ENCODE measurements around the gene SAT1.
"Not testable (repeated sequence)": the region's sequence is repeated elsewhere in the genome, so short reads cannot be mapped to it uniquely, and the experiment has no call there.

SAT1 gene

GRCh38 chrX:23782863-23783588 is at the start of gene SAT1:
Gene SAT1 (plus strand): TSS chrX:23783173. CDS start chrX:23783352, 179 bp downstream.
- DNase-seq (ENCODE audit: low read depth in 2 of 2) = peak; percentile 89 to 90

DNA sequence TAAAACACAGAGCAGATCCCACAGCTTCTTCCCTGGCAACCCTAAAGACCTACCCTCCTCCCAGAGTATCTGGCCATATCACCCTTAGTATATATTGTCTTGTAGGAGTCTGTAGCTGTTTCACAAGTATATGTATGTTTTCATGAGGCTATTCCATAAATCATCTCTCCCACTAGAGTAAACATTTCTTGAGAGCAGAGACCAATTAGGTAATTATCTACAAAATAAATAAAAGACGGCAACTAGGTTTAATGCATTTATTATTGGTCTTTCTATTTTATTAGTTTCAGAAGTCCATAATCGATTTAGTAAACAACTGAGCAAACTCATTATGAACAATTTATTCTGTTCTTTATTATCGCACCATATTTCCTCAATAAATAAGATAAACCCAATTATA is 46.9 kb upstream of the SAT1 start:
- no peak for DNase-seq (ENCODE audit: low read depth in 2 of 2)

DNA sequence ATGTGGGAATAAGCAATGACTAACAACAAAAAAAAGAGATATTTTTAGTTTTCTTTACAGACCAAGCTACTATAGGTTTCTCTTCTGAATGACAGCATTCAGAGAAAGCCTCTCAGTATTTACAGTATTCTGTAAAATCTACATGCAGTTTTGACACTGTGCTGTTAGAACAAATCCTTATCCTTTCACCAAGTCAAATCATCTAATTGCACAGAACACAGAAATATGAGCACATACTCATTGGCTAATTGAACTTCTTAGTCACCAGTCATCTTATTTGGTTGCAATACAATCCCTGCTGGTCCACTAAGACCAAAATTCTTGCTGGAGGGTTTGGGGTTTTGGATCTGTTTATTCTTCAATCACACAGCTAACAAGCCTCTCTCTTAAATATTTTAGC is 45.6 kb upstream of the SAT1 start:
- no peak for DNase-seq (ENCODE audit: low read depth in 2 of 2)

- DNase-seq (ENCODE audit: low read depth in 2 of 2) = no peak
Measured at GRCh38 chrX:23742174-23742696, 40.7 kb upstream of the SAT1 start.

DNA sequence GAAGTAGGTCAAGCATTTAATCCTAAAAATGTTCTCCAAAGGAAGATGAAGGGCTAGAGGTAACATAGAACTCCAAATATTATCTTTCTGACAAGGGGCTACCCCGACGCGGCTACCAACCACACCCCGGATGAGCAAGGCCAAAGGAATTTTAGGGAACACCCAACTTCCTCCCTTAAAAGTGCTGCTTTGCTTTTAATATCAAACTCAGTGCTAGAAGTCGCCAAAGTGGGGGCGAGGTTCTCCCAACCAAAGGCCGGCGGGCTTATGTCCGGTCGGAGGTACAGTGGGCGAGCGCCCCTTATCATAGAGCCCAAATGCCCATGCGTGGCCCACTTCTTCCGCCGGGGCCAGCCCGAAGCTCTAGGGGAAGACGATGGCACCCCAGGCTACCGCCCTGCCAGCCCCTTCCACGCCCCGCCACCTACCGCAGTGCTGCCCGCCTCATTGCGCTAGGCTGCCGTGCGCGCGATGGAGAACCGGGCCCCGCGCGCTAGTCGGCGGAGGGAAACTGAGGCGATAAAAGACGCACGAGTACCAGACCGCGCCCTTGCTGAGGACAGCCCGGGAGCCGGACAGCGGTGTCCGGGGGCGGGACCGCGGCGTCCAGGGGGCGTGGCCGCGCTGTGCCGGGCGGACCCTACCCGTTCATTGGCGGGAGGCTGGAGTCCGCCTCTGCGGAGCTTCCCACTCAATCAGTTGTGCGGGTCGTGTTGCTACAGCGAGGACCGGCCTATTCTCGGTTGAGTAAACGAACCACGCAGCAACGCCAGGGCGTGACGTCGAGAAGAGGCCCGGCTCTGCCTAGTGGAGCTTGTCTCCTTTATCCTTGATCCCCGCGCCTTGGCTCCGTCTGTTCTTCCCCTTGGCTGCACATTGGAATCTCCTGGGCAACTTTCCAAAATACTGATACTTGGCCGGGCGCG is 40.0 kb upstream of the SAT1 start, which contains the start of gene ACOT9:
TSS of gene ACOT9 (minus strand) at position 580 of the 926 bp plus-strand sequence. CDS start at position 448, 132 bp downstream.
- DNase-seq (ENCODE audit: low read depth in 2 of 2) = peak; percentile 21 to 65

GRCh38 chrX:23743623-23743971 is 39.4 kb upstream of the SAT1 start:
- not testable (repeated sequence) for DNase-seq (ENCODE audit: low read depth in 2 of 2)

GRCh38 chrX:23745786-23746185 is 37.2 kb upstream of the SAT1 start:
- no peak for DNase-seq (ENCODE audit: low read depth in 2 of 2)

- DNase-seq (ENCODE audit: low read depth in 2 of 2) = no peak
Measured at GRCh38 chrX:23749129-23749528, 33.8 kb upstream of the SAT1 start.

DNA sequence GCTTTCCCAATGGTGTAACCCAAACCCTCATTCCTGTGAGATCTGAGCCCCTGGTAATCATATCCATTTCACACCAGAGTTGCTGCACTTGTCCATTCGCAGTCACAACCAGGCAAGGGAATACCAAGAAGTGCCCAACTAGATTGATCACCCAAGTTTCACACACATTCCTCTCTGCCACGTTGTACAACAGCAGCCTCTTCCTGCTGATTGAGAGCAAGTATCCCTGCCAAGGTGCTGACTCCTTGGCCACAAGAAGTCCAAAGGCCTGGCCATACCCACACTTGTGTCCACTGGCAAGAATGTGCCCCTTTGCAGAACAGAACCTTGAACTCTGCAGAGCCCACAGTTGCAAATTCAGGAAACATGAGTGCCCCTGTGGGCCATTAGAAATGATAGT is 33.4 kb upstream of the SAT1 start:
- DNase-seq (ENCODE audit: low read depth in 2 of 2) = no peak

DNA sequence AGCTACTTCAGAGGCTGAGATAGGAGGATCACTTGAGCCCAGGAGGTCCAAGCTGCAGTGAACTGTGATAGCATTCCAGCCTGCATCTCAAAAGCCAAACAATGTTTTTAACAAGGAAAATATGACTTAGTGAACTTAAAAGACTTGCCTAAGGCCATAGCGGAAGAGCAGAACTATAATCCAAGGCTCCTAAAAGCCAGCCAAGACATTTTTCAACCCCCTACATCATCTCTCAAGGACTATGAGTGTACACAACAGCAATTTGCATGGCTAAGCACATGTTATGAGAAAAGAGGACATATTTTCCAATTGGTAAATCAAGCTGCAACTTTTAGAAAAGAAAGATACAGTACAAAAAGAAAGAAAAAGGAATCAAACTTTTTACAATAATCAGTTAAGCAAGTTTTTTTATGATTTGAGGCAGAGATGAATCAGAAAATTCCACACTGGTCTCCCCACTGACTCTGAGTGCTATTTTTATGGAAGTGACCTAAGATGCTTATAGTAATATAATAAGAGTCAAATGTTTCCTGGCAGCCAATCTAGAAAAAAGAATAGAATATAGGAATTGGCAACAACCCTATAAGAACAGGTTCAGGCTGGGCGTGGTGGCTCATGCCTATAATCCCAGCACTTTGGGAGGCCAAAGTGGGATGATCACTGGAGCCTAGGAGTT is 30.1 kb upstream of the SAT1 start:
- no peak for DNase-seq (ENCODE audit: low read depth in 2 of 2)

- no peak for DNase-seq (ENCODE audit: low read depth in 2 of 2)
Measured at GRCh38 chrX:23754664-23755063, 28.3 kb upstream of the SAT1 start.

- DNase-seq (ENCODE audit: low read depth in 2 of 2) = peak; percentile 36 to 57
Measured at GRCh38 chrX:23756165-23756564, 26.8 kb upstream of the SAT1 start.

DNA sequence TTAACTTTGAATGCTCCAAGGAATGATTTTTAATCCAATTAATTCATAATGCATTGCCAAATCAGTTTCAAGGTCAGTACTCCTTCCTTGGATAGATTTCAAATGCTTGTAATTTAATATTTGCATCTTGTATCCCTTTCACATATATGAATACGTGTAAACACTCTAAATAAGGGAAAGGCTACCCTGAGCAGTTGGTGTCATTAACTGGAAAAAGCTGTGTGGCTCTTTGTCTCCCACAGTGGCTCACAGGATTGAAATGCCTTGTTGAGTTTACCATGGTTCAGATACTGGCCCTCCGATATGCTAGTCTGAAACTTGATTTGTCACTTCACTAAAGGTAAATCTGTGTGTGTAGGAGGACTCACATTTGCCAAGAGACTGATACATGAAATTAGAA is 23.2 kb upstream of the SAT1 start:
- no peak for DNase-seq (ENCODE audit: low read depth in 2 of 2)

- no peak for DNase-seq (ENCODE audit: low read depth in 2 of 2)
Measured at GRCh38 chrX:23764188-23764984, 18.6 kb upstream of the SAT1 start.

- no peak for DNase-seq (ENCODE audit: low read depth in 2 of 2)
Measured at GRCh38 chrX:23765449-23765848, 17.5 kb upstream of the SAT1 start.

DNA sequence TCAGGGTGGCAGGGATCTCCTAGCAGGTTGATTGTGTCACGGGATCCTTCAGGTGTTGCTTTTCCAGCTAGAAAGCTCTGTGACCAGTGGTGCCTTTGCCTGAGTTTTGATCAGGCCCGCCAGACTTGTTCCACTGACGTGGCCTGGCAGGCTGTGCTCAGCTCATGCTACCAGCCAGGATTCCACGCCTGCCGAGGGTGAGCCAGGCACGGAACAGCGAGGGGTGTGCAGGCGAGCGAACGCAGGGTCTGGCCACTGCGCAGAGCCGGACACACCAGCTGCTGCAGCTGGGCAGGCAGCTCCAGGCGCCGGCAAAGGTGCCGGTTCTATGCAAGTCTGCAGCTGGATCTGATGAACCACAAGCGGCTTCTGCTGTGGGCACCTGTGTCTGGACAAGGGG is 17.1 kb upstream of the SAT1 start:
- DNase-seq (ENCODE audit: low read depth in 2 of 2) = no peak

DNA sequence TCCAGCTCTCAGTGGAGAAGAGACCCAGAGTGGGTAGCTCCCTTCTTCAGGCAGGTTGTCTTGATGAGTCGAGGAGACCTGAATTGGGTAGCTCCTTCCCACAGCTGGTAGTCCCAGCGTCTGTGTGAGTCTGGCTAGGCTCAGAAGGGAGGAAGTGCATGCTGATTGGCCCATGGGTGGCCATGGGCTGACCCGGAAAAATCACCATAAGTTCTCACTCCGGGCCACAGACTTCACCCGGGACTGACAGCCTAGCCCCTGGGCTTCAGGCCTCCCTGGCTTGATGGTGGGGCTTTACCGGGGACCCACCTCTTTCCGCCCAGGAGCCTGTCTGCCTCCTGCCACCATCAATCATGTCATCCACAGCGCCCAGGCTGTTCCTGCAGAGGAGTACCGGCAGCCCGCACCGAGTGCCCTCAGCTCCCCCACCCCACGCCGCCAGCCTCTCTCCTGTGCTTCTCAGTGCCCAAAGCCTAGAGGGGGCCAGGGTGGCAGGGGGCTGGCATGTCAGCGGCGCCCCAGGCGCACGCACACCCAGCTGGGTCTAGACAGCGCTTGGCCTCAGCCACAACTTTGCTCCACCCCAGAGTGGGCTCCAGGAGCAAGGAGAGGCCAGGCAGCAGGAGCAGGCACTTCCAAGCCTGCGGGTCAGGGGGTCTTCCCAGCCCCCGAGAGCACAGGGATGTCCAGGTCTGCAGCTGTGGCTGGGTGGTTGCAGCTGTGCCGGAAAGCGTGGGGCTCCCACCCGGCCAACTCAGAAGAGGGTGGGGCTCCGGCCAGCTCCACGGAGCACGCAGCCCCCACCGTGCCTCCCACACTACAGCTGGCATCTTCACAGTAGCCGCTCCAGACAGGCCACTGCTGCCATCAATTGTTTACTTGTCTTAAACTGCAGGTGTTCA is 16.1 kb upstream of the SAT1 start:
- no peak for DNase-seq (ENCODE audit: low read depth in 2 of 2)

- DNase-seq (ENCODE audit: low read depth in 2 of 2) = no peak
Measured at GRCh38 chrX:23770142-23770541, 12.8 kb upstream of the SAT1 start.

GRCh38 chrX:23771086-23771485 is 11.9 kb upstream of the SAT1 start:
- DNase-seq (ENCODE audit: low read depth in 2 of 2) = not testable (repeated sequence)

DNA sequence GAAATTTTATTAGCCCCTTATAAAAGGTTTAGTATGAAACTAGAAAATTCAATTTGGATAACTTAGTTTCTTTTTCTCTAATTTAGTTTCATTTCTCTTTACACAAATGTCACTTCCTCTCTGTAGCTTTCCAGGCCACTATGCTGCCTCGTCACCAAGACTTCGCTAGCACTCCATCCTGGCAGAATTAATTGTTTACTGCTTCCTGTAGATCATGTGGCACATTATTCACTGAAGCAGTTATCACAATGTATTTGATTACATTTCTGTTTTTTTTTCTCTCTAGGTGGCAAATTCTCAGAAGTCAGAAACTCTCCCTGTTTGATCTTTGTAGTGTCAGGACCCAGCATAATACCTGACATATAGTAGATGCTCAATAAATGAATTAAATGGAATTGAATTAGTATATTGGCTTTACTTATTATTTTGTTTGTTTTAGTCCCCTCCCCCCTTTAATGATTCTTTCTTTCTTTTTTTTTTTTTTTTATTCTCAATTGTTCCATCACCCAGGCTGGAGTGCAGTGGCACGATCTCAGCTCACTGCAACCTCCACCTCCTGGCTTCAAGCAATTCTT is 9.3 kb upstream of the SAT1 start:
- peak; percentile 24 to 55 for DNase-seq (ENCODE audit: low read depth in 2 of 2)

Data from stimulated activated CD8-positive, alpha-beta memory T cell treated with anti-CD3 and anti-CD28 coated beads, Interleukin-7, amount 100 ng/mL, for 4 hours (primary cell).